ENCODE results near the gene KCTD7. TPM values are rescaled to one million over a fixed set of nuclear protein-coding genes. Genes with fewer than 3 reads are reported as not detected.
"Not testable (repeated sequence)": the region's sequence is repeated elsewhere in the genome, so short reads cannot be mapped to it uniquely, and the experiment has no call there.

KCTD7 gene
- total RNA-seq, 2 experiments from 2014 or later = 35.2 to 39.0 TPM

GRCh38 chr7:66629222-66630062 lies 761 bp downstream of the KCTD7 start:
- POLR2A ChIA-PET = interaction anchor here (0.9 to 1.4 kb wide), 5 partner anchors 7 to 366 kb away, joined by 3 to 8 read pairs (median 4); partner anchors contain the start of genes RABGEF1 and SBDS
- H3K4me3 Mint-ChIP-seq = peak overlapping the region; percentile 81
- H3K27ac Mint-ChIP-seq = peak overlapping the region; percentile 77
- peaks cover 35% of the 10 kb centered on the region for H3K4me1 Mint-ChIP-seq
- peak; percentile 5 for ATAC-seq (ENCODE audit: low read depth)
- H3K27me3 Mint-ChIP-seq = peaks cover 2% of the 10 kb centered on the region
- peaks cover 24% of the 10 kb centered on the region for H3K36me3 Mint-ChIP-seq
- no peaks in the 10 kb centered on the region for H3K9me3 Mint-ChIP-seq
- no peak for DNase-seq

GRCh38 chr7:66630531-66630930 lies 1.9 kb downstream of the KCTD7 start:
- Mint-ChIP-seq H3K9me3 (no peaks in the 10 kb centered on the region), H3K27me3 (no peaks in the 10 kb centered on the region), H3K36me3 (peaks cover 25% of the 10 kb centered on the region), H3K27ac (peak overlapping the region; percentile 77), H3K4me1 (peaks cover 36% of the 10 kb centered on the region), H3K4me3 (peak overlapping the region; percentile 81)
- ATAC-seq (ENCODE audit: low read depth) (no peak), DNase-seq (no peak)
- POLR2A ChIA-PET = interaction anchor here (0.8 to 2.2 kb wide), 3 partner anchors 24 to 110 kb away, joined by 3 to 17 read pairs (median 7); partner anchors contain the start of gene RABGEF1

- Mint-ChIP-seq H3K27me3 (no peaks in the 10 kb centered on the region), H3K4me3 (peak overlapping the region; percentile 81), H3K4me1 (peaks cover 36% of the 10 kb centered on the region), H3K36me3 (peaks cover 27% of the 10 kb centered on the region), H3K27ac (peak overlapping the region; percentile 94), H3K9me3 (no peaks in the 10 kb centered on the region)
- ATAC-seq (ENCODE audit: low read depth) (no peak), DNase-seq (no peak)
- POLR2A ChIA-PET = interaction anchor here (0.7 to 2.2 kb wide), 6 partner anchors 23 to 271 kb away, joined by 3 to 17 read pairs (median 5); no protein-coding TSS in a partner anchor
These were observed 2.8 kb downstream of the KCTD7 start for GRCh38 chr7:66631471-66631870.

GRCh38 chr7:66634816-66635215 lies 6.1 kb downstream of the KCTD7 start:
- Mint-ChIP-seq H3K4me1 (peaks cover 34% of the 10 kb centered on the region), H3K4me3 (no peak overlapping the region), H3K9me3 (no peaks in the 10 kb centered on the region), H3K27me3 (no peaks in the 10 kb centered on the region), H3K36me3 (peaks cover 32% of the 10 kb centered on the region), H3K27ac (no peak overlapping the region)
- DNase-seq = no peak
- POLR2A ChIA-PET = interaction anchor here (0.6 kb wide), 1 partner anchor 50 kb away, joined by 3 read pairs; no protein-coding TSS in a partner anchor
- no peak for ATAC-seq (ENCODE audit: low read depth)

GRCh38 chr7:66635322-66635981 lies 6.8 kb downstream of the KCTD7 start:
- H3K9me3 Mint-ChIP-seq; POLR2A ChIA-PET; H3K27me3 Mint-ChIP-seq; H3K4me3 Mint-ChIP-seq; DNase-seq; ATAC-seq (ENCODE audit: low read depth); H3K27ac Mint-ChIP-seq: not testable (repeated sequence)
- Mint-ChIP-seq H3K36me3 (peaks cover 26% of the 10 kb centered on the region), H3K4me1 (peaks cover 28% of the 10 kb centered on the region)

GRCh38 chr7:66635982-66636546 lies 7.4 kb downstream of the KCTD7 start:
- POLR2A ChIA-PET = interaction anchor here (1.6 kb wide), 1 partner anchor 7 kb away, joined by 4 read pairs; the partner anchor contains the start of gene KCTD7
- peaks cover 26% of the 10 kb centered on the region for H3K36me3 Mint-ChIP-seq

GRCh38 chr7:66638309-66639099 lies 9.8 kb downstream of the KCTD7 start:
- H3K9me3 Mint-ChIP-seq = no peaks in the 10 kb centered on the region
- ATAC-seq (ENCODE audit: low read depth) = no peak
- peaks cover 30% of the 10 kb centered on the region for H3K36me3 Mint-ChIP-seq
- no peaks in the 10 kb centered on the region for H3K27me3 Mint-ChIP-seq
- POLR2A ChIA-PET = interaction anchor here (1.4 kb wide), 1 partner anchor 16 kb away, joined by 3 read pairs; no protein-coding TSS in a partner anchor
- H3K4me1 Mint-ChIP-seq = peaks cover 10% of the 10 kb centered on the region
- H3K4me3 Mint-ChIP-seq = no peak overlapping the region
- DNase-seq = no peak
- no peak overlapping the region for H3K27ac Mint-ChIP-seq

More at GRCh38 chr7:66635982-66636546, 7.4 kb downstream of the KCTD7 start:
- peaks cover 22% of the 10 kb centered on the region for H3K4me1 Mint-ChIP-seq
- H3K27me3 Mint-ChIP-seq; H3K27ac Mint-ChIP-seq; ATAC-seq (ENCODE audit: low read depth); H3K9me3 Mint-ChIP-seq; DNase-seq; H3K4me3 Mint-ChIP-seq: not testable (repeated sequence)

GRCh38 chr7:66639773-66640172 lies 11.1 kb downstream of the KCTD7 start:
- DNase-seq (no peak), ATAC-seq (ENCODE audit: low read depth) (no peak)
- Mint-ChIP-seq H3K4me1 (peaks cover 6% of the 10 kb centered on the region), H3K27ac (no peak overlapping the region), H3K4me3 (no peak overlapping the region), H3K9me3 (no peaks in the 10 kb centered on the region), H3K27me3 (no peaks in the 10 kb centered on the region), H3K36me3 (peaks cover 30% of the 10 kb centered on the region)
- POLR2A ChIA-PET = interaction anchor here (1.4 kb wide), 1 partner anchor 15 kb away, joined by 3 read pairs; no protein-coding TSS in a partner anchor

GRCh38 chr7:66640802-66641525 lies 12.3 kb downstream of the KCTD7 start:
- H3K36me3 Mint-ChIP-seq = peaks cover 30% of the 10 kb centered on the region
- no peak for DNase-seq
- POLR2A ChIA-PET = no interaction called here

GRCh38 chr7:66641526-66641871 lies 12.8 kb downstream of the KCTD7 start:
- POLR2A ChIA-PET = no interaction called here
- Mint-ChIP-seq H3K9me3 (no peaks in the 10 kb centered on the region), H3K27ac (no peak overlapping the region), H3K4me1 (peaks cover 6% of the 10 kb centered on the region), H3K27me3 (no peaks in the 10 kb centered on the region), H3K4me3 (no peak overlapping the region), H3K36me3 (peaks cover 29% of the 10 kb centered on the region)
- DNase-seq (no peak), ATAC-seq (ENCODE audit: low read depth) (no peak)

More at GRCh38 chr7:66640802-66641525, 12.3 kb downstream of the KCTD7 start:
- no peak overlapping the region for H3K27ac Mint-ChIP-seq
- H3K27me3 Mint-ChIP-seq = no peaks in the 10 kb centered on the region
- no peak overlapping the region for H3K4me3 Mint-ChIP-seq
- H3K9me3 Mint-ChIP-seq = no peaks in the 10 kb centered on the region
- no peak for ATAC-seq (ENCODE audit: low read depth)
- peaks cover 6% of the 10 kb centered on the region for H3K4me1 Mint-ChIP-seq

- no peak overlapping the region for H3K4me3 Mint-ChIP-seq
- H3K27me3 Mint-ChIP-seq = no peaks in the 10 kb centered on the region
- H3K27ac Mint-ChIP-seq = no peak overlapping the region
- peaks cover 6% of the 10 kb centered on the region for H3K4me1 Mint-ChIP-seq
- H3K36me3 Mint-ChIP-seq = peaks cover 28% of the 10 kb centered on the region
- ATAC-seq (ENCODE audit: low read depth) = no peak
- DNase-seq = no peak
- no peaks in the 10 kb centered on the region for H3K9me3 Mint-ChIP-seq
- POLR2A ChIA-PET = interaction anchor here (1.3 kb wide), 1 partner anchor 11 kb away, joined by 5 read pairs; no protein-coding TSS in a partner anchor
These were observed 13.5 kb downstream of the KCTD7 start for GRCh38 chr7:66642186-66642585.

- POLR2A ChIA-PET = interaction anchor here (1.3 kb wide), 1 partner anchor 11 kb away, joined by 5 read pairs; no protein-coding TSS in a partner anchor
- Mint-ChIP-seq H3K9me3 (no peaks in the 10 kb centered on the region), H3K36me3 (peaks cover 29% of the 10 kb centered on the region), H3K27me3 (no peaks in the 10 kb centered on the region), H3K27ac (no peak overlapping the region), H3K4me1 (peaks cover 6% of the 10 kb centered on the region), H3K4me3 (no peak overlapping the region)
- DNase-seq = no peak
- no peak for ATAC-seq (ENCODE audit: low read depth)
These were observed 14.3 kb downstream of the KCTD7 start for GRCh38 chr7:66642932-66643331.
